ENCODE data around the gene KLHL2.
"Not testable (repeated sequence)": the region's sequence is repeated elsewhere in the genome, so short reads cannot be mapped to it uniquely, and the experiment has no call there.

KLHL2 gene

GRCh38 chr4:165199286-165199685 lies 8.1 kb upstream of the KLHL2 start:
- DNase-seq (ENCODE audit: low read depth, low spot score), result no peak
- peak overlapping the region; percentile 56 for H3K27ac ChIP-seq

GRCh38 chr4:165199722-165200121 lies 7.6 kb upstream of the KLHL2 start:
- H3K27ac ChIP-seq, result peak overlapping the region; percentile 56
- DNase-seq (ENCODE audit: low read depth, low spot score), result no peak

- DNase-seq (ENCODE audit: low read depth, low spot score), result no peak
- H3K27ac ChIP-seq, result no peak overlapping the region
Observed at GRCh38 chr4:165201806-165202205, 5.6 kb upstream of the KLHL2 start.

- H3K27ac ChIP-seq, result peak overlapping the region; percentile 58
- no peak for DNase-seq (ENCODE audit: low read depth, low spot score)
Observed at GRCh38 chr4:165203541-165204461, 3.6 kb upstream of the KLHL2 start.

GRCh38 chr4:165204462-165204830 lies 2.9 kb upstream of the KLHL2 start:
- peak overlapping the region; percentile 58 for H3K27ac ChIP-seq
- DNase-seq (ENCODE audit: low read depth, low spot score), result no peak

- DNase-seq (ENCODE audit: low read depth, low spot score), result no peak
- H3K27ac ChIP-seq, result peak overlapping the region; percentile 77
Observed at GRCh38 chr4:165207016-165207430, 338 bp upstream of the KLHL2 start.

GRCh38 chr4:165208221-165208652 lies 876 bp downstream of the KLHL2 start:
- peak overlapping the region; percentile 77 for H3K27ac ChIP-seq
- DNase-seq (ENCODE audit: low read depth, low spot score), result no peak

- H3K27ac ChIP-seq, result peak overlapping the region; percentile 77
- DNase-seq (ENCODE audit: low read depth, low spot score), result no peak
Observed at GRCh38 chr4:165208741-165209388, 1.5 kb downstream of the KLHL2 start.

- peak overlapping the region; percentile 77 for H3K27ac ChIP-seq
- DNase-seq (ENCODE audit: low read depth, low spot score), result no peak
Observed at GRCh38 chr4:165209796-165210195, 2.4 kb downstream of the KLHL2 start.

- H3K27ac ChIP-seq, result peak overlapping the region; percentile 77
- no peak for DNase-seq (ENCODE audit: low read depth, low spot score)
Observed at GRCh38 chr4:165210566-165210965, 3.2 kb downstream of the KLHL2 start.

GRCh38 chr4:165212647-165213046 lies 5.3 kb downstream of the KLHL2 start:
- DNase-seq (ENCODE audit: low read depth, low spot score), result not testable (repeated sequence)
- peak overlapping the region; percentile 69 for H3K27ac ChIP-seq

GRCh38 chr4:165213404-165213803 lies 6.0 kb downstream of the KLHL2 start:
- DNase-seq (ENCODE audit: low read depth, low spot score), result not testable (repeated sequence)
- peak overlapping the region; percentile 69 for H3K27ac ChIP-seq

- DNase-seq (ENCODE audit: low read depth, low spot score), result not testable (repeated sequence)
- H3K27ac ChIP-seq, result peak overlapping the region; percentile 69
Observed at GRCh38 chr4:165213991-165214709, 6.8 kb downstream of the KLHL2 start.

- H3K27ac ChIP-seq, result peak overlapping the region; percentile 69
Observed at GRCh38 chr4:165215034-165215751, 7.8 kb downstream of the KLHL2 start.

GRCh38 chr4:165215761-165216487 lies 8.6 kb downstream of the KLHL2 start:
- peak overlapping the region; percentile 24 for H3K27ac ChIP-seq
- DNase-seq (ENCODE audit: low read depth, low spot score), result not testable (repeated sequence)

More at GRCh38 chr4:165215034-165215751, 7.8 kb downstream of the KLHL2 start:
- not testable (repeated sequence) for DNase-seq (ENCODE audit: low read depth, low spot score)

- no peak for DNase-seq (ENCODE audit: low read depth, low spot score)
- H3K27ac ChIP-seq, result no peak overlapping the region
Observed at GRCh38 chr4:165217325-165217724, 10.0 kb downstream of the KLHL2 start.

GRCh38 chr4:165221306-165221705 lies 13.9 kb downstream of the KLHL2 start:
- H3K27ac ChIP-seq, result peak overlapping the region; percentile 100
- not testable (repeated sequence) for DNase-seq (ENCODE audit: low read depth, low spot score)

- DNase-seq (ENCODE audit: low read depth, low spot score), result not testable (repeated sequence)
- H3K27ac ChIP-seq, result peak overlapping the region; percentile 100
Observed at GRCh38 chr4:165221993-165222650, 14.8 kb downstream of the KLHL2 start.

GRCh38 chr4:165222651-165222994 lies 15.3 kb downstream of the KLHL2 start:
- peak overlapping the region; percentile 100 for H3K27ac ChIP-seq
- DNase-seq (ENCODE audit: low read depth, low spot score), result no peak
